H1 (cell line): ENCODE results near the gene TOB1.

ENCODE experiments used
- CHD2 ChIP-seq: IDR thresholded peaks from 2 replicates; pipeline ENCODE4 v1.6.1; 2012; ENCODE audit warnings: low read length, improper control_type of control experiment
- CTCF ChIP-seq, 3 experiments: IDR thresholded peaks; 1 replicate in 2 of 3; 2 replicates in 1 of 3; pipeline versions ENCODE4 v1.5.1 to v1.6.1; 2011; ENCODE audit warnings: low read length in 3 of 3, mild to moderate bottlenecking in 3 of 3, inconsistent platforms in 2 of 3, low read depth in 1 of 3, moderate library complexity in 1 of 3; ENCODE audit not compliant: insufficient read depth in 1 of 3; ENCODE audit errors: control extremely low read depth in 1 of 3
- EP300 ChIP-seq, 2 experiments: IDR thresholded peaks; 1 replicate in 1 of 2; 2 replicates in 1 of 2; pipeline ENCODE4 v1.6.1; 2011 to 2012; ENCODE audit warnings: low read depth in 2 of 2, low read length in 2 of 2, mild to moderate bottlenecking in 2 of 2, borderline replicate concordance in 1 of 2, inconsistent platforms in 1 of 2, moderate library complexity in 1 of 2
- HDAC2 ChIP-seq, 2 experiments: fragments of 300-600 bp in 1 of 2; sonication (generic) in 1 of 2; IDR thresholded peaks; 2 replicates each; pipeline ENCODE4 v1.6.1; 2011 to 2012; ENCODE audit warnings: low read depth in 2 of 2, low read length in 2 of 2, mild to moderate bottlenecking in 2 of 2, moderate library complexity in 2 of 2, borderline replicate concordance in 1 of 2, inconsistent platforms in 1 of 2
- HDAC6 ChIP-seq: IDR thresholded peaks from one replicate; pipeline ENCODE4 v1.7.1; 2012; ENCODE audit warnings: low read depth, mild to moderate bottlenecking, inconsistent platforms, low read length, moderate library complexity
- MAFK ChIP-seq: IDR thresholded peaks from 2 replicates; pipeline ENCODE4 v1.6.1; 2012; ENCODE audit warnings: low read depth, mild to moderate bottlenecking, improper control_type of control experiment, low read length
- RAD21 ChIP-seq, 2 experiments: IDR thresholded peaks in 1 of 2; conservative IDR thresholded peaks in 1 of 2; 2 replicates each; pipeline ENCODE4 v1.6.1; 2011; ENCODE audit warnings: low read depth in 2 of 2, low read length in 2 of 2, improper control_type of control experiment in 1 of 2, inconsistent platforms in 1 of 2, mild to moderate bottlenecking in 1 of 2, moderate library complexity in 1 of 2
- SIX5 ChIP-seq: IDR thresholded peaks from 2 replicates; pipeline ENCODE4 v1.6.1; 2011; ENCODE audit warnings: mild to moderate bottlenecking, low read depth, low read length
- TCF12 ChIP-seq: IDR thresholded peaks from 2 replicates; pipeline ENCODE4 v1.6.1; 2011; ENCODE audit warnings: low read depth, mild to moderate bottlenecking, low read length

DNA sequence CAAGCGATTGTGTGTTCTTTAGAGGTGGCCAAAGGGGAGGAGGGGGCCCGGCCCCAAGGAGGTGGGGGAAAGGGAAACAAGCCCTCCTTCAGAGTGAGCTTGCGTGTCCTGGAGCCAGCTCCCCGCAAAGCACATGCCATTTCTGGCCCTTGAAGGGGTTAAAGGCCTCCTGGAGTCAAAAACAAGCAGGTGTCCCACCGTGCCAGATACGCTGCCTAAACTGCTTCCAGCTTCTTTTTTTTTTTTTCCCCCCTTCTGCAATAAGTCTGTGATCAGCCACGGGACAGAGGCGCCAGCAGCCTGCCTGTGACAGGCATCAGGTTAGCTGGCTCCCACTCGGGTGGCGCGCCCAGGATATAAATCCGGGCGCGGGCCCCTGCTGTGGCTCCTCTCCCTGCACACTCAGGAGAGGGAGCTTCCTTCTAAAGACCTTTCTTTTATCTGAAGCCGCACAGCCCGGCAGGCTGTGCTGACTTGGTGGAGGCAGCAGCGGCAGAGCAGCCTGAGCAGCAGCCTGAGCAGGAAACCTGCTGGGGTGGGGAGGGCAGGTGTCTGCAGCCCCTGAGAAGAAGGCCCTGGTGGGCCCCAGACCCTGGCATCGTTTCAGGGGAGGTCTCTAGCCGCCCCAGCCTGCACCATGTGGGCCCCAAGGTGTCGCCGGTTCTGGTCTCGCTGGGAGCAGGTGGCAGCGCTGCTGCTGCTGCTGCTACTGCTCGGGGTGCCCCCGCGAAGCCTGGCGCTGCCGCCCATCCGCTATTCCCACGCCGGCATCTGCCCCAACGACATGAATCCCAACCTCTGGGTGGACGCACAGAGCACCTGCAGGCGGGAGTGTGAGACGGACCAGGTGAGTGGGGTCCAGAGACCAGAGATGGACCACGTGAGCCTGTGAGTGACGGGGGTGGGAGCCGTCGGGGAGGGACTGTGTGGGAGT is 30.6 kb downstream of the TOB1 start, which contains the start of gene WFIKKN2:
- no peak for TF ChIP-seq SIX5
- TF ChIP-seq TCF12, result no peak
- TF ChIP-seq CTCF (IDR thresholded peaks at IDR 0.05; ENCODE audit: control extremely low read depth in 1 of 3, insufficient read depth in 1 of 3, low read depth in 1 of 3, low read length in 3 of 3), result no peak
- no peak for TF ChIP-seq EP300 (IDR thresholded peaks at IDR 0.05; ENCODE audit: borderline replicate concordance in 1 of 2, low read depth in 2 of 2, low read length in 2 of 2)
- no peak for TF ChIP-seq RAD21 (IDR thresholded peaks at IDR 0.05 in 1 of 2, conservative IDR thresholded peaks at IDR 0.05 in 1 of 2; ENCODE audit: low read depth in 2 of 2, low read length in 2 of 2)
- TF ChIP-seq MAFK, result no peak
- no peak for TF ChIP-seq CHD2
- TF ChIP-seq HDAC2 (IDR thresholded peaks at IDR 0.05; ENCODE audit: borderline replicate concordance in 1 of 2, low read depth in 2 of 2, low read length in 2 of 2), result no peak
- TF ChIP-seq HDAC6, result no peak
